Measurements from ENCODE around the gene PSMG2.

PSMG2 gene

DNA sequence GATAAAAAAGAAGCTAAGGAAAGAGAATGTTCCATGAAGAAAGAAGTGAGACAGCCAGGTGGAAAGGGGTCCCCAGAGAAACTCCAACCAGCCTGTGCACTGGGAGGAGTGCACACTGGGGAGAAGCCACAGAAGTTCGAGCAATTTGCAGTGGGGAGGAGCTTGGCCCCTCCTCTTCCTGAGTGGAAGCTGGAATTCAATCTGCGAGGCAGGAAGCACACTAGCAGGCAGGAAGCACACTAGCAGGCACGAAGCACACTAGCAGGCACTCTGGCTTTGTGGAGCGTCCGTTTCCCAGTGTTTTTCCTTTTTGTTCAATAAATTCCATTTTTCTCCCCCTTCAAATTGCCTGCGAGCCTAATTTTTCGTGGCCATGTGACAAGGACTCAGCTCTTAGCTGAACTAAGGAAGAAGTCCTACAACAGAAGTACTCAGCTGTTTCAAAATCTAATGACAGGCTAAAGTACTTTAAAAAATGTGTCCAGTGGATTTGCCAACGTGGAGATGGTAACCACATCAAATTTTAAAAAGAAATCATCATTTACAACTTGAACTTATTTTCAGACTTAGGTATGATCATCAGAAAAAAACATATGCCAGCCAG is 23.6 kb upstream of the PSMG2 start:
- Histone ChIP-seq H3K4me1 (ENCODE audit: control insufficient read depth in 1 of 2, insufficient read depth in 2 of 2, low read length in 2 of 2) (no peaks in the 10 kb centered on the region), H3K9ac (ENCODE audit: low read depth in 1 of 2, low read length in 2 of 2) (no peak overlapping the region), H3K9me3 (ENCODE audit: control insufficient read depth in 1 of 2, low read length in 2 of 2) (no peaks in the 10 kb centered on the region), H3K4me3 (ENCODE audit: low read depth in 1 of 2, low read length in 2 of 2) (no peak overlapping the region), H3K36me3 (ENCODE audit: control insufficient read depth in 1 of 2, insufficient read depth in 2 of 2, low read length in 2 of 2) (peaks cover 8 to 18% of the 10 kb centered on the region in 2 donors), H3K27ac (ENCODE audit: low read depth, low read length) (no peak overlapping the region), H3K27me3 (ENCODE audit: control insufficient read depth in 1 of 2, insufficient read depth in 2 of 2, low read length in 2 of 2) (no peaks in the 10 kb centered on the region)

DNA sequence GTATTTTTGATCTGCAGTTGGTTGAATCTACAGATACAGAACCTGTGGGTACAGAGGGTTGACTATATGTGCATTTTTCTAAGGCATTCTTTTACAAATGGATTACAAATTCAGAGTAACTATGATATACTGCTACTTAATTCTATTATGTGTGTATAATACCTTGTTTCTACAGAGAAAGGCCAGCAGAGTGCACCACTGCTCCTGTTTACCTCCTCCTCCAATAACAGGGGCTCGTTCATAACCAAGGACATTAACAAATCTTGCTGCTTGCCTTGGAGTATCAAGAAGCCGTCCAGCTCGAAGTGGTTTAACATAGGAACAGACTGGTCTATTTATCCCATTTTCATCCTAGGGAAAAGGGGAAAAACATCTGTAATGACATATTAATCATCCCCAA is 16.7 kb upstream of the PSMG2 start:
- Histone ChIP-seq H3K4me1 (ENCODE audit: control insufficient read depth in 1 of 2, insufficient read depth in 2 of 2, low read length in 2 of 2) (no peaks in the 10 kb centered on the region), H3K27me3 (ENCODE audit: control insufficient read depth in 1 of 2, insufficient read depth in 2 of 2, low read length in 2 of 2) (no peaks in the 10 kb centered on the region), H3K9ac (ENCODE audit: low read depth in 1 of 2, low read length in 2 of 2) (no peak overlapping the region), H3K4me3 (ENCODE audit: low read depth in 1 of 2, low read length in 2 of 2) (no peak overlapping the region), H3K27ac (ENCODE audit: low read depth, low read length) (no peak overlapping the region), H3K9me3 (ENCODE audit: control insufficient read depth in 1 of 2, low read length in 2 of 2) (no peaks in the 10 kb centered on the region), H3K36me3 (ENCODE audit: control insufficient read depth in 1 of 2, insufficient read depth in 2 of 2, low read length in 2 of 2) (peaks cover 6 to 7% of the 10 kb centered on the region in 2 donors)

DNA sequence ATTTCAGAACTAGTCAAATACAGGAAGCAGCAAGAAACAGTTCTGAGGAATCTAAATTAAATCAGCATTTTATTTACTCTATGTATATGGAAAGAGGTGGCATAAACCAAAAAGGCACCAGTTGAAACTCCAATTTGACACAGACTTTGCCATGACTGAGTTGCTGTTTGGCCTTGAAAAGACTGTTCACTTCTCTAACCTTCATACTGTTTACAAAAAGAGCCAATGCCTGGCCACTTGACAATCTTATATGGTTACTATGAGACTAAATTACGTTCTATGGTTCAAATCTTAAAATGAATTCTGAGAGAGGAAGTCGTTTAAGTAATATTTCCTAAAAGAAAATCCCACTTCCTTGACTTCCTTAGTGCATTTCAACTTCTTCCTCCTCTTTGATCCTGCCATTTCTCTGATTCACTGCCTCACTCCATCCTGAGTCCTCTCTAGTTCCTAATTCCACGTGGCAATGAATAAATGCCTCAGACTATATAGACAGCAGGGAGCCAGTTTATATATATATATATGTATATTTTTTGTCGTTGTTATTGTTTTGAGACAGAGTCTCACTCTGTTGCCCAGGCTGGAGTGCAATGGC is 13.5 kb upstream of the PSMG2 start:
- Histone ChIP-seq H3K27ac (ENCODE audit: low read depth, low read length) (no peak overlapping the region), H3K4me1 (ENCODE audit: control insufficient read depth in 1 of 2, insufficient read depth in 2 of 2, low read length in 2 of 2) (no peaks in the 10 kb centered on the region), H3K36me3 (ENCODE audit: control insufficient read depth in 1 of 2, insufficient read depth in 2 of 2, low read length in 2 of 2) (peaks cover 3 to 6% of the 10 kb centered on the region in 2 donors), H3K4me3 (ENCODE audit: low read depth in 1 of 2, low read length in 2 of 2) (no peak overlapping the region), H3K9ac (ENCODE audit: low read depth in 1 of 2, low read length in 2 of 2) (no peak overlapping the region), H3K9me3 (ENCODE audit: control insufficient read depth in 1 of 2, low read length in 2 of 2) (no peaks in the 10 kb centered on the region), H3K27me3 (ENCODE audit: control insufficient read depth in 1 of 2, insufficient read depth in 2 of 2, low read length in 2 of 2) (no peaks in the 10 kb centered on the region)

DNA sequence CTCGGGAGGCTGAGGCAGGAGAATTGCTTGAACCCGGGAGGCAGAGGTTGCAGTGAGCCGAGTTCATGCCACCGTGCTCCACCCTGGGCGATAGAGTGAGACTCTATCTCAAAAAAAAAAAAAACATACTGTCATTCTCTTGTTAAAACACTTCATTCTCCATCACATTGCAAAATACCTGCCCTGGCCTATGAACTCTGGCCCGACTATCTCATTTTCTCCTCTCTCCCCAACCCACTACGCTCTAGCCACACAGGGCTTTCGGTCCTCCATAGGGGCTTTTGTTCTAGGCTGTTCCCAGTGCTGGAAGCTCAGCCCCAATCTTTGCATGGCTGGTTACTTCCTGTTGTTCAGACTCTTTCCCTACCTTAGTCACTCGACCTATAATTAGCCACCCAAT is 10.6 kb upstream of the PSMG2 start:
- H3K9ac ChIP-seq (ENCODE audit: low read depth in 1 of 2, low read length in 2 of 2) = no peak overlapping the region
- no peaks in the 10 kb centered on the region for H3K4me1 ChIP-seq (ENCODE audit: control insufficient read depth in 1 of 2, insufficient read depth in 2 of 2, low read length in 2 of 2)
- no peak overlapping the region for H3K27ac ChIP-seq (ENCODE audit: low read depth, low read length)
- H3K36me3 ChIP-seq (ENCODE audit: control insufficient read depth in 1 of 2, insufficient read depth in 2 of 2, low read length in 2 of 2) = peaks cover 0 to 5% of the 10 kb centered on the region in 2 donors
- no peaks in the 10 kb centered on the region for H3K27me3 ChIP-seq (ENCODE audit: control insufficient read depth in 1 of 2, insufficient read depth in 2 of 2, low read length in 2 of 2)
- no peaks in the 10 kb centered on the region for H3K9me3 ChIP-seq (ENCODE audit: control insufficient read depth in 1 of 2, low read length in 2 of 2)
- no peak overlapping the region for H3K4me3 ChIP-seq (ENCODE audit: low read depth in 1 of 2, low read length in 2 of 2)

DNA sequence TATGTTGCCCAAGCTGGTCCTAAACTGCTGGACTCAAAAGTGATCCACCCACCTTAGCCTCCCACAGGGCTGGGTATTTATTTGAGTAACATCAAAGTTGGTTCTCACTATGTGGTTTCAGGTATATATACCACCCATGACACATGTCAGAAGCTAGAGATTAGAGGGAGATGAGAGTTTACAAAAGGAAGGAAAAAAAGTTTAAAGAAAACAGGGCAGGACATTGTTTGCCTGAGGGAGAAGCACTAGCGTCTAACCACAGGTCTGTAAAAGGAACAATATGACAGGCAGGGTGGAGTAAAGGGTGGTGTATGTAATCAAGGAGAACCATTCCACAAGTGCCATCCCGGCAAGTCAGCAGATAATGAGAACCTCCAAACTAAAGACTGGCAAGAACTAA is 8.8 kb upstream of the PSMG2 start:
- H3K27me3 ChIP-seq (ENCODE audit: control insufficient read depth in 1 of 2, insufficient read depth in 2 of 2, low read length in 2 of 2) = no peaks in the 10 kb centered on the region
- no peaks in the 10 kb centered on the region for H3K9me3 ChIP-seq (ENCODE audit: control insufficient read depth in 1 of 2, low read length in 2 of 2)
- H3K4me1 ChIP-seq (ENCODE audit: control insufficient read depth in 1 of 2, insufficient read depth in 2 of 2, low read length in 2 of 2) = no peaks in the 10 kb centered on the region
- H3K36me3 ChIP-seq (ENCODE audit: control insufficient read depth in 1 of 2, insufficient read depth in 2 of 2, low read length in 2 of 2) = peaks cover 0 to 11% of the 10 kb centered on the region in 2 donors
- H3K9ac ChIP-seq (ENCODE audit: low read depth in 1 of 2, low read length in 2 of 2) = no peak overlapping the region
- no peak overlapping the region for H3K4me3 ChIP-seq (ENCODE audit: low read depth in 1 of 2, low read length in 2 of 2)
- H3K27ac ChIP-seq (ENCODE audit: low read depth, low read length) = no peak overlapping the region

DNA sequence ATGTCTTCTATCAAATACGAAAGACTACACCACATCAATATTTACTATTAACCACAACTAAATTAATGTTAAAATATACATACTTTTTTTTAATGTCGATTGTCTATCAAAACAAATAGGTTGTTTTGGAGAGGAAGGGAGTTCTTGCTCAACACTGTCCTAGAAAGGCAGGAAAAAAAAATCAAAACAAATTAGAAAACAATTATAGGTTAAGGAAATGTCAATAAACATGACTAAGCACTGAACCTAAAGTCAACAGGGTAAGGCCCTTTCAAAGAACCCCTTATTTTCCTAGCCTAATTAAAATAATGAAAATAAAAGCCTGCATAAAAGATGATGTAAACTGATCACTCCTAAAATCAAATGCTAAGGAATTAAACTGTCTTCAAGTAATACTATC is 3.1 kb upstream of the PSMG2 start:
- no peaks in the 10 kb centered on the region for H3K9me3 ChIP-seq (ENCODE audit: control insufficient read depth in 1 of 2, low read length in 2 of 2)
- H3K36me3 ChIP-seq (ENCODE audit: control insufficient read depth in 1 of 2, insufficient read depth in 2 of 2, low read length in 2 of 2) = peaks cover 0 to 11% of the 10 kb centered on the region in 2 donors
- no peak overlapping the region for H3K4me3 ChIP-seq (ENCODE audit: low read depth in 1 of 2, low read length in 2 of 2)
- H3K27ac ChIP-seq (ENCODE audit: low read depth, low read length) = no peak overlapping the region
- H3K9ac ChIP-seq (ENCODE audit: low read depth in 1 of 2, low read length in 2 of 2) = no peak overlapping the region
- H3K27me3 ChIP-seq (ENCODE audit: control insufficient read depth in 1 of 2, insufficient read depth in 2 of 2, low read length in 2 of 2) = no peaks in the 10 kb centered on the region
- H3K4me1 ChIP-seq (ENCODE audit: control insufficient read depth in 1 of 2, insufficient read depth in 2 of 2, low read length in 2 of 2) = peaks cover 22 to 26% of the 10 kb centered on the region in 2 donors

DNA sequence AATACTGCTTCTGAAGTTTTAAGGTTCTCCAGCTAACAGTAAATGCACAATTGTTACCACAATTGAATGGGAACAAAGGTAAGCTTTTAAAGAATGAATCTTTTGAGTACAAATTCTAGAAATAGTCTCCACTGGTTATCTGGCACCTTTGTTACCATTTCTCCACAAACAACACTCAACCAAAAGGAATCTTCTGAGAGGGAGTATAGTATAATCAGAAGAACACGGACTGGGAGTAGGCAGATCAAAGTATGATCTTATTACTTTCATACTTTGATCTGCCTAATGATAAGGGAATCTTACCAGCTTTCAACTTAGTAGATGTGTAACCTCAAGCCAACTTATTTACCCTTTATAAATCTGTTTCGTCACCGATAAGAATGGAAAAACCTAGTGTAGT is 1.7 kb upstream of the PSMG2 start:
- no peaks in the 10 kb centered on the region for H3K27me3 ChIP-seq (ENCODE audit: control insufficient read depth in 1 of 2, insufficient read depth in 2 of 2, low read length in 2 of 2)
- peak overlapping the region; percentile 94 to 98 for H3K4me3 ChIP-seq (ENCODE audit: low read depth in 1 of 2, low read length in 2 of 2)
- peaks cover 0 to 11% of the 10 kb centered on the region in 2 donors for H3K36me3 ChIP-seq (ENCODE audit: control insufficient read depth in 1 of 2, insufficient read depth in 2 of 2, low read length in 2 of 2)
- no peak overlapping the region for H3K27ac ChIP-seq (ENCODE audit: low read depth, low read length)
- H3K9me3 ChIP-seq (ENCODE audit: control insufficient read depth in 1 of 2, low read length in 2 of 2) = no peaks in the 10 kb centered on the region
- H3K4me1 ChIP-seq (ENCODE audit: control insufficient read depth in 1 of 2, insufficient read depth in 2 of 2, low read length in 2 of 2) = peaks cover 23 to 28% of the 10 kb centered on the region in 2 donors
- peak overlapping the region in 1 of 2 donors; percentile 90 for H3K9ac ChIP-seq (ENCODE audit: low read depth in 1 of 2, low read length in 2 of 2)

DNA sequence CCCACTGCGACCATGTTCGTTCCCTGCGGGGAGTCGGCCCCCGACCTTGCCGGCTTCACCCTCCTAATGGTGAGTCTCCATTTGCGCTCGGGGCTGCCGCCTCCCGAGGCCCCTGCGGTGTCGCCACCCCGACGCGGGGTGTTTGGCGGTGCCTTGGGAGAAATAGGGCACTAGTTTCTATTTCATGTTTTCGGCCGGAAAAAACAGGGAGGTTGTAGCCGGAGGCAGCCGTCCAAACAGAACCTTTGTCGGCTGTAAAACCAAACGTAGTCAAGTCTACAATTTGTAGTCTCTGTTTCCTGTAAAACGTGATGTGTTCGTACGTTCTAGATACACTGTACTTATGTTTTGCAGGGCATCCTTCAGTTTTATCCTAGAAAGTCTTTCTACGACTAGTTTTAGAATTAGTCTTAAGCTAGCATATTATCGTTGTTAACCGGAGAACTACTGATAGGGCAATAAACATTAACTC is 290 bp downstream of the PSMG2 start:
- peak overlapping the region; percentile 94 to 98 for H3K4me3 ChIP-seq (ENCODE audit: low read depth in 1 of 2, low read length in 2 of 2)
- H3K36me3 ChIP-seq (ENCODE audit: control insufficient read depth in 1 of 2, insufficient read depth in 2 of 2, low read length in 2 of 2) = peaks cover 7 to 21% of the 10 kb centered on the region in 2 donors
- peak overlapping the region; percentile 97 for H3K27ac ChIP-seq (ENCODE audit: low read depth, low read length)
- peak overlapping the region; percentile 90 for H3K9ac ChIP-seq (ENCODE audit: low read depth in 1 of 2, low read length in 2 of 2)
- H3K4me1 ChIP-seq (ENCODE audit: control insufficient read depth in 1 of 2, insufficient read depth in 2 of 2, low read length in 2 of 2) = peaks cover 23 to 28% of the 10 kb centered on the region in 2 donors
- H3K9me3 ChIP-seq (ENCODE audit: control insufficient read depth in 1 of 2, low read length in 2 of 2) = no peaks in the 10 kb centered on the region
- H3K27me3 ChIP-seq (ENCODE audit: control insufficient read depth in 1 of 2, insufficient read depth in 2 of 2, low read length in 2 of 2) = no peaks in the 10 kb centered on the region

DNA sequence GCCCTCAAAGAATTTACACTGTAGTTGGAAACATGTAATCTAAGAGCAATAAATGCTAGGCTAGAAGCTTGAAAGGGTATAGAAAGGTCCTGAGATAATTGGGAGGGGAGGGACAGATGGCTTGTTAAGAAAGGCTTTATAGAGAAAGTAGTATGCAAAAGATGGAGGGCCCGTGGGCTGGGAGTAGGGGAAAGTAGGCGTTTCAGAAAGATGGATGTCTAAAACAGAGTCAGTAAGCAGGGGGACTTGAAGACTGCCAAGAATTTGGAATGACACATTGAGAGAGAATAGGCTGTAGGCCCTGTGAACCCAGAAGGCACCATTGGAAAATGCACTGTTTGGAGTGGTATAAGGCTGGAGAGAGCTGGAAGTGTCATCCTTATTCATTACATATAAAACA is 822 bp downstream of the PSMG2 start:
- Histone ChIP-seq H3K27me3 (ENCODE audit: control insufficient read depth in 1 of 2, insufficient read depth in 2 of 2, low read length in 2 of 2) (no peaks in the 10 kb centered on the region), H3K4me1 (ENCODE audit: control insufficient read depth in 1 of 2, insufficient read depth in 2 of 2, low read length in 2 of 2) (peaks cover 23 to 28% of the 10 kb centered on the region in 2 donors), H3K9ac (ENCODE audit: low read depth in 1 of 2, low read length in 2 of 2) (peak overlapping the region; percentile 90), H3K9me3 (ENCODE audit: control insufficient read depth in 1 of 2, low read length in 2 of 2) (no peaks in the 10 kb centered on the region), H3K4me3 (ENCODE audit: low read depth in 1 of 2, low read length in 2 of 2) (peak overlapping the region; percentile 94 to 98), H3K36me3 (ENCODE audit: control insufficient read depth in 1 of 2, insufficient read depth in 2 of 2, low read length in 2 of 2) (peaks cover 7 to 17% of the 10 kb centered on the region in 2 donors), H3K27ac (ENCODE audit: low read depth, low read length) (no peak overlapping the region)

DNA sequence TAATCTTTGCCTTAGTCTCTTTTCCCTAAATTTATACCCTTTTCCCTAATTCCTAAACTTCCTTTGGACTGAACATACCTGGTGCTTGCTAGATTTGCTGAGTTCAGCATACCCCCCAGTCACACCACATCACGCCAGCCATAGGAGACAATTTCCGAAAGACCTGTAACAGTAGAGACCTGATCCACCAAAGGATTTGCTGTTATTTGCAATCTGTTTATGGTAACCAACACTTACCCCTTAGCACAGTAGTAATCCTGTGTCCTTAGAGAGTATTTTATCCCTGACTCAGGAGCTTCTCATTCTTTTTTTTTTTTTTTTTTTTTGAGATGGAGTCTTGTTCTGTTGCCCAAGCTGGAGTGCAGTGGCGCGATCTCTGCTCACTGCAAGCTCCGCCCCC is 8.6 kb downstream of the PSMG2 start:
- Histone ChIP-seq H3K9me3 (ENCODE audit: control insufficient read depth in 1 of 2, low read length in 2 of 2) (no peaks in the 10 kb centered on the region), H3K27ac (ENCODE audit: low read depth, low read length) (no peak overlapping the region), H3K9ac (ENCODE audit: low read depth in 1 of 2, low read length in 2 of 2) (no peak overlapping the region), H3K27me3 (ENCODE audit: control insufficient read depth in 1 of 2, insufficient read depth in 2 of 2, low read length in 2 of 2) (no peaks in the 10 kb centered on the region), H3K4me1 (ENCODE audit: control insufficient read depth in 1 of 2, insufficient read depth in 2 of 2, low read length in 2 of 2) (no peaks in the 10 kb centered on the region), H3K4me3 (ENCODE audit: low read depth in 1 of 2, low read length in 2 of 2) (no peak overlapping the region), H3K36me3 (ENCODE audit: control insufficient read depth in 1 of 2, insufficient read depth in 2 of 2, low read length in 2 of 2) (peaks cover 16 to 58% of the 10 kb centered on the region in 2 donors)
